Naive B cell (primary cell): Measurements from ENCODE around the gene MIEN1. TPM values are rescaled to one million over a fixed set of nuclear protein-coding genes. Genes with fewer than 3 reads are reported as not detected.

Source experiments
- ATAC-seq, 2 donors: fragments of 150-1000 bp; cut with Tn5 transposase; 2 replicates each; pipeline ENCODE4 v1.10.0; 2021; ENCODE audit warnings: low read depth in 2 of 2, mild to moderate bottlenecking in 2 of 2, moderate library complexity in 2 of 2
- DNase-seq: peaks from one replicate; pipeline ENCODE4 v3.0.0; 2022
- H3K27ac Mint-ChIP-seq, 6 donors: one replicate each; pipeline ENCODE4 v1.8.0; 2020 to 2022; ENCODE audit warnings: mild to moderate bottlenecking in 6 of 6, mixed read lengths in 6 of 6, moderate library complexity in 5 of 6, inconsistent platforms in 2 of 6
- H3K27me3 Mint-ChIP-seq, 3 donors: one replicate each; pipeline ENCODE4 v1.8.0; 2021 to 2022; ENCODE audit warnings: mixed read lengths in 3 of 3, mild to moderate bottlenecking in 1 of 3
- H3K36me3 Mint-ChIP-seq, 2 donors: one replicate each; pipeline ENCODE4 v1.8.0; 2020 to 2022; ENCODE audit warnings: mixed read lengths in 2 of 2, inconsistent platforms in 1 of 2, mild to moderate bottlenecking in 1 of 2
- H3K4me1 Mint-ChIP-seq, 3 donors: one replicate each; pipeline ENCODE4 v1.8.0; 2020 to 2022; ENCODE audit warnings: mixed read lengths in 3 of 3, inconsistent platforms in 1 of 3, mild to moderate bottlenecking in 1 of 3, moderate library complexity in 1 of 3
- H3K4me3 Mint-ChIP-seq, 8 donors: one replicate each; pipeline ENCODE4 v1.8.0; 2020 to 2022; ENCODE audit warnings: mild to moderate bottlenecking in 8 of 8, mixed read lengths in 8 of 8, moderate library complexity in 8 of 8, inconsistent platforms in 2 of 8
- H3K9me3 Mint-ChIP-seq, 7 donors: one replicate each; pipeline ENCODE4 v1.8.0; 2020 to 2022; ENCODE audit warnings: mixed read lengths in 7 of 7, mild to moderate bottlenecking in 5 of 7, inconsistent platforms in 2 of 7, moderate library complexity in 1 of 7
- polyA plus RNA-seq, 6 donors: library from polyadenylated mRNA; unstranded; fragments of 300-500 nt; fragmentation: Illumina TruSeq; gene quantifications; one replicate each; pipeline ENCODE4 v1.2.3, GENCODE V29; 2021; ENCODE audit warnings: low read depth in 6 of 6

Gene MIEN1
- polyA plus RNA-seq, 6 donors from 2014 or later, result 99.3 to 135 (median 123) TPM

GRCh38 chr17:39742856-39743436 lies 12.6 kb upstream of the MIEN1 start:
- Mint-ChIP-seq H3K4me1 (peaks cover 29 to 40% (median 33%) of the 10 kb centered on the region in 3 donors), H3K36me3 (no peaks in the 10 kb centered on the region), H3K27ac (no peak overlapping the region), H3K9me3 (peaks cover 0 to 1% (median 0%) of the 10 kb centered on the region in 7 donors), H3K4me3 (peak overlapping the region in 1 of 8 donors; percentile 42), H3K27me3 (peaks cover 5 to 43% (median 40%) of the 10 kb centered on the region in 3 donors)
- ATAC-seq (no peak), DNase-seq (no peak)

DNA sequence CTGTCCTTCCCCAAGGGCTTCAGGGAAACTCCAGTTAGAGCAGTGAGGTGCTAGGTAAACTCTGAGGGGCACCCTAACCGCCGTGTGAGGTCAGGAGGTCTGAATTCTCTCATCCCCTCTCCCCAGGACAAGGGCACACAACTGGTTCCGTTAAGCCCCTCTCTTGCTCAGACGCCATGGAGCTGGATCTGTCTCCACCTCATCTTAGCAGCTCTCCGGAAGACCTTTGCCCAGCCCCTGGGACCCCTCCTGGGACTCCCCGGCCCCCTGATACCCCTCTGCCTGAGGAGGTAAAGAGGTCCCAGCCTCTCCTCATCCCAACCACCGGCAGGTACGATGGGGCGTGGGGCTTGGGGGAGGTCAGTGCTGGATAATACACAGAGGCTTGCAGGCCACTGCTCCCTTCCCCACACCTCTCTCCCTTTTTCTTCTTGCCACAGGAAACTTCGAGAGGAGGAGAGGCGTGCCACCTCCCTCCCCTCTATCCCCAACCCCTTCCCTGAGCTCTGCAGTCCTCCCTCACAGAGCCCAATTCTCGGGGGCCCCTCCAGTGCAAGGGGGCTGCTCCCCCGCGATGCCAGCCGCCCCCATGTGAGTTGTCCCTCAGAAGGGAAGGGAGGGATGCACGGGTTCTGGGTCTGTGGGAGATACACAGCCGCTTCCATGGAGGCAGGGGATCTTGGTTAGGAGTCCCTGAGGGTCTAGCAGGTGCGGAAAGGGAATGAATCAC lies 12.0 kb upstream of the MIEN1 start:
- Mint-ChIP-seq H3K9me3 (peaks cover 0 to 1% (median 0%) of the 10 kb centered on the region in 7 donors), H3K27me3 (peaks cover 5 to 48% (median 46%) of the 10 kb centered on the region in 3 donors), H3K4me1 (peaks cover 33 to 43% (median 34%) of the 10 kb centered on the region in 3 donors), H3K4me3 (no peak overlapping the region), H3K27ac (no peak overlapping the region), H3K36me3 (no peaks in the 10 kb centered on the region)
- ATAC-seq, result no peak
- no peak for DNase-seq

DNA sequence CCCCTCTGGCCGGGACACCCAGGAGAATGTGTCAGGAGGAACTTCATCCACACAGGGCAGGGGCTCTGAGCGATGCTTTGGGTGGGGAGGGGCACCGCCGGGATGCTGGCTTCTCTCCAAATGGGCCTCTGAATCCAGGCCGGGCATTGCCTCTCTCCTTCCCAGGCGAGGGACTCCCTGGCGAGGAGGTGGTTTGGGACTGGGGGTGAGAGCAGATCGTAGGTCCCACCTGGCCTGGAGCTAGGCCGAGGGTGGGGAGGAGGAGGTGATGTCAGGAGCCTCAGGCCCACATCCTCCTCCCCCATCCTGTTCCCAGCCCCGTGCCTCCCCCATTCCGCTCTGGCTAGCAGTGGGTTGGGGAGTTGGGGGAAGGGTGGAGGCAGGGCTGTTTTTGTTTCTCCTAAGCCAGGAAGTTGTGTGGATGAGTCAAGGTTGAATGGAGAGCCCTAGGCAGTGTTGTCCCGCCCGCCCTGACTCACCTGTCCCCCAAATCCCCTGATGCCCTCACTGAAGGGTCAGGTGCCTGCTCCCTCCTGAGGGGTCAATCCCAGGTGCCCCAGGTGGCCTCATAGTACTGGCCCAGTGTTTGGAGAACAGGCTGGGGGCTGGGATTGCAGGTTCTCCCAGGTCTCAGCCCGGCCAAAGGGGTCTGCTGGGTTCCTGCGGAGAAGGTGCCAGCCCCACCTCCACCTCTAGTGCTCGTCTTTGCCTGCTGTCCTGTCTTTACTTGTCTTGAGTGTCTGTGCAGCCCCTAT lies 10.2 kb upstream of the MIEN1 start:
- Mint-ChIP-seq H3K27me3 (peaks cover 5 to 60% (median 56%) of the 10 kb centered on the region in 3 donors), H3K4me1 (peaks cover 34 to 47% (median 36%) of the 10 kb centered on the region in 3 donors), H3K27ac (peak overlapping the region in 5 of 6 donors; percentile 36 to 92 (median 84)), H3K9me3 (peaks cover 0 to 1% (median 0%) of the 10 kb centered on the region in 7 donors), H3K36me3 (no peaks in the 10 kb centered on the region), H3K4me3 (peak overlapping the region in 5 of 8 donors; percentile 28 to 85 (median 79))
- ATAC-seq, result no peak
- DNase-seq, result no peak

DNA sequence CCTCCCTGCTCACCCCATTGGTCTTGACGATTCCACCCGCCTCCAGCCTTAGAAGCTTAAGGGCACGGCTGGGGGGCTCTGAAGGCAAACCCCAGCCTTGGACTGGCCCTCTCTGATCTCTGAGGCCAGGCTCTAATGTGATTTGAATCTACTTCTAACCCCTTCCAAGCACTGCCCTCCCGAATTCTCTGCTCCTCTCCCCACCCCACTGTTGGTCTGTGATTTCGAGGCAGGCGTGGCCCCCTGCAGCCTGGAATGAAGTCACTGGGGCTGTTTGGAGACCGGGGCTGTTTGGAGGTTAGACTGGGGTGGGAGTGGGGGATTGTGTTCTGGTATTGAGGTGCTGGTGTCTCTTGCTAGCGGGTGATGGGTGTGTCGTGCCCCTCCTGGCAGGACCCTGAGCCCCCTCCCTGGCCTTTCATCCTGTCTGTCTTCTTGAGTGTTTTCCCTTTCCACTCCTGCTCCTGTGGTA lies 9.6 kb upstream of the MIEN1 start:
- Mint-ChIP-seq H3K4me1 (peaks cover 34 to 47% (median 36%) of the 10 kb centered on the region in 3 donors), H3K27ac (peak overlapping the region in 3 of 6 donors; percentile 36 to 85 (median 84)), H3K4me3 (peak overlapping the region in 7 of 8 donors; percentile 28 to 85 (median 79)), H3K36me3 (no peaks in the 10 kb centered on the region), H3K9me3 (peaks cover 0 to 1% (median 0%) of the 10 kb centered on the region in 7 donors), H3K27me3 (peaks cover 5 to 60% (median 56%) of the 10 kb centered on the region in 3 donors)
- ATAC-seq, result no peak
- DNase-seq, result no peak

DNA sequence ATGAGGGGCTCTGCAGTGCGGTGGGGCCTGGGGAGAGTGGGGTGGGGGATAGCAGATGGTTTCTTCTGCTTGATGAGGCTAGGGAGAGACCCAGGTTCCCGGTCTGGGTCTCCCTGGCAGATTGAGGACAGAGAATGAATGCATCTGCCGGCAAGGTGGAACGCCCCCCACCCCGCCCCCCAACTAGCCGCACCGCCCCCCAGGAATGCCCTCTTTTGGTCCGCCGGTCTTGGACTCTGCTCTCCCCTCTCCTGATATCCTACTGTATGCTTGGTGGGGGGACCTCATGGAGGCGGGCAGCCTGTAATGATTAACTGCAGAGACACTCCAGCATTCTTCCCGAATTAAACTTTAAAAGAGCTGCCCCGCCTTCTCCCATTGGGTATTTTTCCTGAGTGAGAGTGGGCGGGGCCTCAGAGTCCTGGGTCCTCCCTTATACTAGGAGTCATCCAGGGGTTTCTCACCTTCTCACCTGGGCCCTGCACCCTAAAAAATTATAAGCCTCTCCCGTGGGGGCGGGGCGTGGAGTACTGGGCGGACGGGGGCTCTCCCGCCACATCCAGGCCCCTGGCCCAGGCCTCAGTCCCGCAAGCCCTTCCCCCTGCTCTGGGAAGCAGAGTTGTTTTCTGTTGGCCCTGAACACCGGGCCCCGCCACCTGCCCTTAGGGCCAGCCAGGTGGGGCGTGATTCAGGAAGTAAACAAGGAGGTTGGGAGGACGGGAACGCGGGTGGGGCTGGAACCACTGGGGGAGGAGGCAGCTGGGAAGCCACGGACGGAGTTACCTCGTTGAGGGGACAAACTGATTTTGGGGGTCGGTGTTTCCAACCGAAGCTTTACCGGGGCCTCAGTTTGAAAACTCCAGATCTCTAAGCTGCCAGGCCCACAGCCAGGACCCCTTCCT lies 8.9 kb upstream of the MIEN1 start:
- Mint-ChIP-seq H3K4me1 (peaks cover 28 to 47% (median 36%) of the 10 kb centered on the region in 3 donors), H3K9me3 (peaks cover 0 to 1% (median 0%) of the 10 kb centered on the region in 7 donors), H3K4me3 (peak overlapping the region; percentile 79 to 92 (median 86)), H3K27me3 (peaks cover 5 to 60% (median 56%) of the 10 kb centered on the region in 3 donors), H3K27ac (peak overlapping the region in 4 of 6 donors; percentile 64 to 91 (median 75)), H3K36me3 (no peaks in the 10 kb centered on the region)
- no peak for DNase-seq
- ATAC-seq, result peak in 1 of 2 donors; percentile 7

- ATAC-seq, result peak; percentile 94 to 95
- Mint-ChIP-seq H3K36me3 (no peaks in the 10 kb centered on the region), H3K9me3 (peaks cover 0 to 1% (median 0%) of the 10 kb centered on the region in 7 donors), H3K27ac (peak overlapping the region in 4 of 6 donors; percentile 64 to 98 (median 82)), H3K27me3 (peaks cover 5 to 60% (median 56%) of the 10 kb centered on the region in 3 donors), H3K4me3 (peak overlapping the region; percentile 79 to 92 (median 86)), H3K4me1 (peaks cover 28 to 47% (median 36%) of the 10 kb centered on the region in 3 donors)
- peak; percentile 49 for DNase-seq
Observed at GRCh38 chr17:39738568-39738901, 8.2 kb upstream of the MIEN1 start.

DNA sequence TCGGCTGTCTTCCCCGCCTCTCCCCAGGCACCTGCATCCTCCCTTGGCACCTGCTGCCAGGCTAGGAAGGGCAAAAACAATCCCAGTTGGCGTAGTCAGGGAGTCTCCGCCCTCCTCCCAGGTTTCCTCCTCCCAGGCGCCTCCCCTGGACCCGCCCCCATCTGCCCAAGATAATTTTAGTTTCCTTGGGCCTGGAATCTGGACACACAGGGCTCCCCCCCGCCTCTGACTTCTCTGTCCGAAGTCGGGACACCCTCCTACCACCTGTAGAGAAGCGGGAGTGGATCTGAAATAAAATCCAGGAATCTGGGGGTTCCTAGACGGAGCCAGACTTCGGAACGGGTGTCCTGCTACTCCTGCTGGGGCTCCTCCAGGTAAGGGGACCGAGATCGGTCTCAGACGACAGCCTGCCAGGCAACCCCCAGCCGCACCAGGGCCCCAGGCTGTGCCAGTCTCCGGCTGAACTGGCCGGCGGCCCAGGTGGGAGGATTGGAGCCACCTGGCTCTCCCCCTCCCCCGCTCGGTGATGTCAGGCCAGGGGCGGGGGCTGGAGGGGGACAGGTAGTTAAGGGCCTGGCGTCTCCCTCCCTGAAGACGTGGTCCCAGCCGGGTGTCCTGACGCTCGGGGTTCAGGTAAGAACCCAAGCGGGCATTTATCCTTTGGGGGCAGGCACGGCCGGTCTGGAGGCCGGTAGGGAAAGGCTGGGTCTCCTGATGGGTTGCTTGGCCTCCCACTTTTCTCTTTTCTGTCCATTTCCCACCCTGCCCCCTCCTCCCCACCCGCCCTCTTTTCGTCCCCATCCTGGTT lies 7.6 kb upstream of the MIEN1 start, which contains the start of gene GRB7:
TSS of gene GRB7 (plus strand) at position 179 of the 808 bp plus-strand sequence. CDS start 4,364 bp downstream, outside the sequence.
- Mint-ChIP-seq H3K27ac (peak within 1 kb of the TSS in 4 of 6 donors; percentile 64 to 98 (median 82)), H3K9me3 (peaks cover 0 to 1% (median 0%) of the 10 kb centered on the region in 7 donors), H3K4me3 (peak within 1 kb of the TSS; percentile 79 to 92 (median 86)), H3K27me3 (peaks cover 5 to 60% (median 56%) of the 10 kb centered on the region in 3 donors), H3K36me3 (no peaks in the 10 kb centered on the region), H3K4me1 (peaks cover 28 to 47% (median 36%) of the 10 kb centered on the region in 3 donors)
- ATAC-seq (peak; percentile 25 to 42), DNase-seq (peak; percentile 37)

DNA sequence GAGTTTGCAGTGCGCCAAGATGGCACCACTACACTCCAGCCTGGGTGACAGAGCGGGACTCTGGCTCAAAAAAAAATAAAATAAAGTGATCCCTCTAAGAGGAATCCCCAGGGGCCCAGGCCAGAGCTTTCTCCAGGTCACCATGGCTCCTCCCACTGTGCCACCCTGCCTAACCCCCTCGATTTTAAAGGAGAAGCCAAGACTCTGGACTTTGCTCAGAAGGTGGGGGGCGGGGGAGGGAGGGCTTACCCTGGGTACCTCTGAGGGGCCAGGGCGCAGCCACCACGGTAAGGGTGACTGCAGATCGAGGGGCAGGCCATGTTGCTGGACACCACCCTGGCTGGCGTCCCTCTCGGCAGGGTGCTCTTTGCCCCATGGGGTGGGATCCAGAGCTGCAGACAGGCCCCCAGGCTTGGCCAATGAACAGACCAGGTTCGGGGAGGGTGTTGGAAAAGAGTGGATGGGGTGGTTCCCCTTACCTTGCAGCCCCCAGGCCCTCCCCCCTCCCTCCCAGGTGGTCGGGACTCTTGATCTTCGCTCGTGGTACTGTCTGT lies 7.0 kb upstream of the MIEN1 start:
- Mint-ChIP-seq H3K9me3 (peaks cover 0 to 1% (median 0%) of the 10 kb centered on the region in 7 donors), H3K4me1 (peaks cover 28 to 47% (median 36%) of the 10 kb centered on the region in 3 donors), H3K4me3 (peak overlapping the region in 6 of 8 donors; percentile 45 to 85 (median 68)), H3K27ac (peak overlapping the region in 1 of 6 donors; percentile 29), H3K27me3 (peaks cover 5 to 54% (median 52%) of the 10 kb centered on the region in 3 donors), H3K36me3 (no peaks in the 10 kb centered on the region)
- DNase-seq, result no peak
- ATAC-seq, result no peak

DNA sequence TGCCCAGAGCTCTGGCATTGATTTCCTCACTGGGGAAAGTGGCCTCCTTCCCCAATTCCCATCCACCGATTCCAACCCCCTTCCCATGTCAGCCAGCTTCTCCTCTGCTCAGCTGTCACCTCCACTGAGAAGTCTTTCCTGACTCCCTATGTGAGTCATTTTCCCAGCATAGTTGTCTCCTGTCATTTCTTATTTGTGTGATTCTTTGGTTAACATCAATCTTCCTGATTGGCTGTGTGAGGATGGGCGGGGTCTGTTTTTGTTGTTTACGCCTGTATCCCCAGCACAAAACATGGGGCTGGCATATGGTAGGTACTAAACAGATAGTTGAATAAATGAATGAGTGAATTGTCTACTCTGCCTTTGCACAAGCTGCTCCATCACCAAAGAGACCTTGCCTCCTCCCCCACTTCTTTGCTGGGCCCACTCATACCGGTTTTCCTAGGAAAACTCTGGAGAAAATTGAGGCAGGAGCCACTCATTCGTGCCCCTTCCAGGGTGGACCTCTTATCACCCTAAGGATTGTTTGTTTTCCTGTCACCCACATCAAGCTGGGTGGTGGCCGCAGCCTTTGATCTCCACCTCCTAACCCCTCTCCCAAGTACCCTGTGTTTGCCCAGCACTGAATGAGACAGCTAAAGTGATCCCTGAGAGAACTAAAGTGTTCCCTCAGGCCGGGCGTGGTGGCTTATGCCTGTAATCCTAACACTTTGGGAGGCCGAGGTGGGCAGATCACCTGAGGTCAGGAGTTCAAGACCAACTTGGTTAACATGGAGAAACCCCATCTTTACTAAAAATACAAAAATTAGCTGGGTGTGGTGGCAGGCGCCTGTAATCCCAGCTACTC lies 6.2 kb upstream of the MIEN1 start:
- Mint-ChIP-seq H3K36me3 (no peaks in the 10 kb centered on the region), H3K27me3 (peaks cover 5 to 51% (median 46%) of the 10 kb centered on the region in 3 donors), H3K27ac (no peak overlapping the region), H3K4me1 (peaks cover 28 to 47% (median 36%) of the 10 kb centered on the region in 3 donors), H3K9me3 (peaks cover 0 to 1% (median 0%) of the 10 kb centered on the region in 7 donors), H3K4me3 (peak overlapping the region in 5 of 8 donors; percentile 18 to 85 (median 68))
- no peak for DNase-seq
- no peak for ATAC-seq

DNA sequence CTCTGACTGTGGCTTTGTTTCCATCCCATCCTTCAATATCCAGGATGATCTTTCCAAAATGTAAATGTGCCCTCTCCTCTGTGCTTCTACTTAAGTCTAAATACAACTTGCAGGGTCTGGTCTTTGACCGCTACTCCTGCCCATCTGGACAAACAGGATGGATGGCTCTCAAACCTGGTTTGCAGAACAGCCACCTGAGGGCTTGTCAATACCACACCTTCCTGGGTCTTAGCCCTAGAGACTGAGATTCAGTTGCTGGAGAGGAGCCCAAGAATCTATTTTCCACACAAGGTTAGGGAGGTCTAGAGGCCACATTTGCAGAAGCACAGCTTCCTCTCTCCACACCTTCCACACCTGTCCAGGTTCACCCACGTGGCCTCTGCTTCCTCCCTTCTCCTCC lies 5.5 kb upstream of the MIEN1 start:
- Mint-ChIP-seq H3K4me1 (peaks cover 31 to 41% (median 34%) of the 10 kb centered on the region in 3 donors), H3K27me3 (peaks cover 5 to 45% (median 42%) of the 10 kb centered on the region in 3 donors), H3K27ac (no peak overlapping the region), H3K9me3 (peaks cover 0 to 1% (median 0%) of the 10 kb centered on the region in 7 donors), H3K4me3 (peak overlapping the region in 4 of 8 donors; percentile 24 to 68 (median 36)), H3K36me3 (no peaks in the 10 kb centered on the region)
- no peak for ATAC-seq
- no peak for DNase-seq
